Measurements from ENCODE around the gene FAM168B.

FAM168B gene

GRCh38 chr2:131016826-131017741, 76.2 kb downstream of the FAM168B start:
- no peak for DNase-seq

DNA sequence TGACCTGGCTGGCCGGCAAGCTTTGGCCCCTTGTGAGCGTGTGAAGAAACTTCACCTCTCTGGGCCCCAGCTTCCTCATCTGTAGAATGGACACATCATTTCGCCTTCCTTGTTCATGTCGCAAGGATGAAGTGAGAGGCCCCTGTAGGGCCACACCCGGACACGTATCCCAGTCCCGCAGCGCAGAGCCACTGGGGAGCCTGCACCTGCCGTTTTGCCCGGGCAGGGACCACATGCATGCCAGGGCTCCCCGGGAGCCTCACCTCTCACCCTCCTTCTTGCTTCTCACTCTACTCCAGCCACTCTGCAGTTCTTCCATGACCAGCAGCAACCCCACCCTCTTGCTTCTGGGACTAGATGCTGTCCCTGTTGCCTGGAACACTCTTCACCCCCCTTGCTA, 77.5 kb downstream of the FAM168B start:
- DNase-seq = no peak

GRCh38 chr2:131014141-131014540, 79.1 kb downstream of the FAM168B start:
- no peak for DNase-seq

GRCh38 chr2:131011486-131011885, 81.8 kb downstream of the FAM168B start:
- no peak for DNase-seq

- DNase-seq = no peak
Observed at GRCh38 chr2:131010566-131010965, 82.7 kb downstream of the FAM168B start.

DNA sequence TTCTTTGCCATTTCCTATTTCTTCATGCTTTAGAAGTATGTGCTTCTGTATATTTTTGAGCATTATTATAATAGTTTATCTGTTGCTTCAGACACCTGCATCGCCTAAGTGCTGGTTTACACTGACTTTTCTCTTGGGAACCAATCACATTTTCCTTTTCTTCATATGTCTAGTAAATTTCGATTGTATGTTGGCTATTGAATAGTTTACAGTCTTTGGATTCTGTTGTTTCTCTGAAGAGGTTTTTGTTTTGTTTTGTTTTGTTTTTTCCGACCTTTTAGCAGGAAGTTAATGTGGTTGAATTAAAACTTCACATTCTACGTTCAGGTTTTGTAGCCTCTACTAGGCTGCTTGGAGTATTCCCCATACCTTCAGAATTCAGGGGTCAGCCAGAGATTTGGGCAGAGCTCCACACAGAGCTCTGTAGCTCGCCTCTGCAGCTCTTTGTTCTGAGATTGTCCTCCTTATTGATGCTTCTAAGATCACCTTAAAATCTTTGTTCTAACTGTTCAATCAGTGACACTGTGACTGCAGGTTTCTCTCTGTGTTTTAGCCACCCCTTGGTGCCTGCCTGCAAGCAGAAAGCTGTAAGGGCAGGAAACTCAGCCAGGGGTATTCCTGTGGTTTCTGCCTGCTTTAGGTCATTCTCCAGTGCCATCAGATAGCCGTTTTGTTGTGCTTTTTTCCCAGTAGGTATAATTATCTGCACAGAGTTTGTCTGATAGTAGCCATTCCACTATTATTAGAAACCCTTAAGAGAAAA, 83.4 kb downstream of the FAM168B start:
- no peak for DNase-seq

DNA sequence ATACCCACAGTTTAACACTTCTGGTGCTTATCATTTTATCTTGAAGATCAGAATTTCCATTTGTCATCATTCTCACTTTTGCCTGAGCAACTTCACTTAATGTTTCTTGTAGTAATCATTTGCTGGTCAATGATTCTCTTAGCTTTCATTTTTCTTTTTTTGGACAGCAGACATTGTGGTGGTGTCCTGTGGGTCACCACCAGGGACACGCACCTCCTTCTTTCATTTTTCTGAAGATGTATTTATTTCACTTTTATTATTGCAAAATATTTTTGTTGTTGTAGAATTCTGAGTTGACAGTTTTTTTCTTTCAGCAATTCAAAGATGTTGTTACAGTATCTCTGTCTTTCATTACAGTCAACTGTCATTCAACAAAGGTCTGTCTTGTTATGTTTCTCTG, 84.3 kb downstream of the FAM168B start:
- DNase-seq = no peak

DNA sequence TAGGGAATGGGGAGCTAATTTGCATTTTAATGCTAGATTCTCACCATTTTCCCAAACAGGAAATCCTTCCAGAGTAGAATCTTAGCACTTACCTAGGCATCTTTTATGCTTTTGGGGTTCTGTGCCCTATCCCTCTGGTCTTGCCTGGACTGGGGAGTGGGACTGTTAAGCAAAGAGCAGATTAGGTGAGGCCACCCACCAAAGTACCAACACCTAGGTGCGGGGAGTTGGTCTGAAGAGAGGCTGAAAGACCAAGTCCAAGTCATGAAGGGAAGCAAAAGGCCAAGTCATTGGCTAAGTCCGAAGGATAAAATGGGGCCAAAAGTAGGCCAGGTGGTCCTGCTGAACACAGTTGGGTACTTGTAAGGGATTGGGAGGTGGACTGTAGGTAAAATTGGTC, 86.7 kb downstream of the FAM168B start:
- DNase-seq = no peak

- no peak for DNase-seq
Observed at GRCh38 chr2:131005216-131005935, 87.9 kb downstream of the FAM168B start.

- no peak for DNase-seq
Observed at GRCh38 chr2:131004446-131005209, 88.6 kb downstream of the FAM168B start.

- no peak for DNase-seq
Observed at GRCh38 chr2:130998561-130998960, 94.7 kb downstream of the FAM168B start.

Measured in midbrain (tissue), 1 donor.